Measurements from ENCODE around the gene SSRP1.

GRCh38 chr11:57376095-57377090, 40.7 kb upstream of the SSRP1 start:
- no peak for TF ChIP-seq EP300 (IDR thresholded peaks at IDR 0.05; ENCODE audit: borderline replicate concordance)
- no peak for TF ChIP-seq REST (IDR thresholded peaks at IDR 0.05; ENCODE audit: low read depth)

All from Ishikawa (cell line).